SK-N-SH treated with all-trans-retinoic acid at 6 μM for 48 hours (cell line): ENCODE results near the gene CHST2.

Experiments
- ATAC-seq: fragments of 200-7000 bp; cut with Tn5 transposase; 3 replicates; pipeline ENCODE4 v1.9.1; 2020; ENCODE audit warnings: mild to moderate bottlenecking, moderate library complexity
- BACH2 ChIP-seq: fragments of 250-450 bp; sonication (Bioruptor Pico); IDR thresholded peaks from 2 replicates; pipeline ENCODE4 v1.9.0; 2021; ENCODE audit warnings: mild to moderate bottlenecking, borderline replicate concordance
- CSDC2 ChIP-seq: fragments of 250-450 bp; sonication (Bioruptor Pico); IDR thresholded peaks from 2 replicates; pipeline ENCODE4 v1.5.0; 2020; ENCODE audit warnings: mild to moderate bottlenecking, moderate library complexity
- GLIS3 ChIP-seq: fragments of 250-450 bp; sonication (Bioruptor Pico); IDR thresholded peaks from 2 replicates; pipeline ENCODE4 v1.5.0; 2020; ENCODE audit warnings: mild to moderate bottlenecking, moderate library complexity
- OSR1 ChIP-seq: fragments of 250-450 bp; sonication (Bioruptor Pico); IDR thresholded peaks from 2 replicates; pipeline ENCODE4 v1.8.0; 2022; ENCODE audit warnings: moderate library complexity, mild to moderate bottlenecking, inconsistent platforms
- PPARA ChIP-seq: fragments of 250-450 bp; sonication (Bioruptor Pico); IDR thresholded peaks from 2 replicates; pipeline ENCODE4 v1.5.0; 2020; ENCODE audit warnings: mild to moderate bottlenecking, borderline replicate concordance
- RARB ChIP-seq: fragments of 250-450 bp; sonication (Bioruptor Pico); IDR thresholded peaks from 2 replicates; pipeline ENCODE4 v1.8.0; 2021; ENCODE audit warnings: mild to moderate bottlenecking, moderate library complexity
- SNAI2 ChIP-seq: fragments of 250-450 bp; sonication (Bioruptor Pico); IDR thresholded peaks from 2 replicates; pipeline ENCODE4 v1.5.0; 2020; ENCODE audit warnings: mild to moderate bottlenecking, moderate library complexity
- TCF4 ChIP-seq: fragments of 250-450 bp; sonication (Bioruptor Pico); IDR thresholded peaks from 2 replicates; pipeline ENCODE4 v1.8.0; 2021; ENCODE audit warnings: mild to moderate bottlenecking, moderate library complexity, borderline replicate concordance
- TOX ChIP-seq: fragments of 250-450 bp; sonication (Bioruptor Pico); IDR thresholded peaks from 2 replicates; pipeline ENCODE4 v1.8.0; 2021; ENCODE audit warnings: mild to moderate bottlenecking, moderate library complexity, borderline replicate concordance
- ZC3H10 ChIP-seq: fragments of 250-450 bp; sonication (Bioruptor Pico); IDR thresholded peaks from 2 replicates; pipeline ENCODE4 v1.5.1; 2021; ENCODE audit warnings: mild to moderate bottlenecking, moderate library complexity
- ZFP3 ChIP-seq: fragments of 250-450 bp; sonication (Bioruptor Pico); IDR thresholded peaks from 2 replicates; pipeline ENCODE4 v1.5.0; 2020; ENCODE audit warnings: mild to moderate bottlenecking, moderate library complexity
- ZFP30 ChIP-seq: fragments of 450-650 bp; formaldehyde crosslinking; IDR thresholded peaks from 2 replicates; pipeline ENCODE4 v1.5.0; 2022; ENCODE audit warnings: mild to moderate bottlenecking, moderate library complexity
- ZNF565 ChIP-seq: fragments of 450-650 bp; formaldehyde crosslinking; conservative IDR thresholded peaks from 2 replicates; pipeline ENCODE4 v1.5.0; 2020; ENCODE audit warnings: low read depth, mild to moderate bottlenecking, moderate library complexity
- ZNF70 ChIP-seq: fragments of 450-650 bp; formaldehyde crosslinking; IDR thresholded peaks from 2 replicates; pipeline ENCODE4 v1.5.0; 2020; ENCODE audit warnings: mild to moderate bottlenecking, moderate library complexity
- ZNF8 ChIP-seq: fragments of 450-650 bp; formaldehyde crosslinking; IDR thresholded peaks from 2 replicates; pipeline ENCODE4 v1.5.0; 2020; ENCODE audit warnings: mild to moderate bottlenecking, moderate library complexity
- TF ChIP-seq, protein P1 (sequence below): fragments of 250-450 bp; sonication (Bioruptor Pico); IDR thresholded peaks from 2 replicates; pipeline ENCODE4 v1.8.0; 2021; ENCODE audit warnings: low read depth, mild to moderate bottlenecking, moderate library complexity, borderline replicate concordance
- TF ChIP-seq, protein P2 (sequence below): fragments of 250-450 bp; sonication (Bioruptor Pico); IDR thresholded peaks from 2 replicates; pipeline ENCODE4 v1.5.1; 2020; ENCODE audit warnings: low read depth, mild to moderate bottlenecking, moderate library complexity
- TF ChIP-seq, protein P3 (sequence below): fragments of 250-450 bp; sonication (Bioruptor Pico); IDR thresholded peaks from 2 replicates; pipeline ENCODE4 v1.5.1; 2021; ENCODE audit warnings: mild to moderate bottlenecking, moderate library complexity
- TF ChIP-seq, protein P4 (sequence below): fragments of 250-450 bp; sonication (Bioruptor Pico); IDR thresholded peaks from 2 replicates; pipeline ENCODE4 v1.8.0; 2020; ENCODE audit warnings: mild to moderate bottlenecking, moderate library complexity, borderline replicate concordance
- TF ChIP-seq, protein P5 (sequence below): fragments of 250-450 bp; sonication (Bioruptor Pico); IDR thresholded peaks from 2 replicates; pipeline ENCODE4 v1.5.0; 2020; ENCODE audit warnings: mild to moderate bottlenecking, moderate library complexity

CHST2 gene

DNA sequence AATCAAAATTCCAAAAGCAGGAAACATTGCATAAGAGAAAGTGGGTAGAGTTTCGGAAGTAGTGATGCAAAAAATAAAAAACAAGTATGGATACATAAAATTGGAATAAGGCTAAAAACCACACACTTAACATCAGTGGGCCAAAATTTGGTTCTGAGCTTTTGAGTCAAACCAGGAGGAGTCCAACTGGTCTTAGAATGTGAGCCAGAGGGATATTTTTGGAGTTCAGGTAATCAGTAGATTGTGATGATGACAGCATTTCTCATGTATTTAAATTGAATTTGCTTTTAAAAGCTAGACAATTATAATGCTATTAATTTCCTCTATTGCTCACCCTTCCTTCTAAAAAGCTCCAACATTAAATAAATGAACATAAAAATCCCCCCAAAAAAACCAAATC lies 38.2 kb upstream of the CHST2 start:
- ATAC-seq, result no peak
- no peak for TF ChIP-seq ZNF8 (CRISPR knock-in tag)

DNA sequence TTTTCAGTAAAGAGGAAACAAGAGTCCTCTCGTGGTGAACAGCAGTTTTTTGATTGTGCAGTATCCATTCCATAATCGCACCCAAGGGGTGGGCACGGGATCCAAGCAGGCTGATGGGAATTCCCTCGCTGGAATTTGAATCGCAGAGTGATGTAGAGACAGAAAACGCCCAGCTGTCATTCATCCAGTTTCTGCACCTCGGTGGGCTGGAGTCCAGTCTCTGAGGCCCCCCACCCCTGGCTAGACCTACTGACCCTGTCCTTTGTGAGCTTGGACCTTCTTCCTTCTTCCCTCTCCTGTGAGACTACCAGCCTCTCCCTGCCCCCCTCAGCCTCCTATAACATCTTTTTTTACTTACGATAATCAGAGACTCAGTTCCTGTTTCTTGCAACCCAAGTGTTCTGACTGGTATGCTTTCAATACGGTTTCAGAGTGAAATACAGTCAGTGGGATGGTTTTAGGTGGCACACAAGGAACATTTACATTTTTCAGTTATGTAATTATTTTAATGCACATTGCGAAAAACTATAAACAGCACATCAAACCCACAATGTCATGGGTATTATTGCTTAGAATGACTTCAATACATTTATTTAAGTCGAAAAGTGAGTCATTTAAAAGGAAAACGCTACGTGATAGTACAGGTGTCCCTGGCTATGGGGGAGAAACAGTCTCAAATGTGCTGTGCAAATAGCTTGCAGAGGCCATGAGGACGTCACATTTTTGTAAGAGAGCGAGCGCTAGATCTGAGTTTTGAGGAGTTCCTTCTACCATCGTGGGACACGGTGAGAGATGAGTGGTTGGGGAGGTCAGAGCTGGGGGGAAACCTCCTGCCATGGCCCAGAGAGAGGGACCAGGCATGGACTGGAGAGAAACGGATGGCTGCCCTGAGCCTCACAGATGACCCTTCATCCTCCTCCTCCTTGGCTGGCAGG lies 37.5 kb upstream of the CHST2 start:
- no peak for TF ChIP-seq BACH2 (CRISPR knock-in tag)
- TF ChIP-seq ZC3H10, result no peak
- TF ChIP-seq OSR1 (CRISPR knock-in tag), result no peak
- no peak for TF ChIP-seq ZNF8 (CRISPR knock-in tag)
- no peak for TF ChIP-seq TCF4
- TF ChIP-seq RARB, result no peak
- no peak for ATAC-seq

DNA sequence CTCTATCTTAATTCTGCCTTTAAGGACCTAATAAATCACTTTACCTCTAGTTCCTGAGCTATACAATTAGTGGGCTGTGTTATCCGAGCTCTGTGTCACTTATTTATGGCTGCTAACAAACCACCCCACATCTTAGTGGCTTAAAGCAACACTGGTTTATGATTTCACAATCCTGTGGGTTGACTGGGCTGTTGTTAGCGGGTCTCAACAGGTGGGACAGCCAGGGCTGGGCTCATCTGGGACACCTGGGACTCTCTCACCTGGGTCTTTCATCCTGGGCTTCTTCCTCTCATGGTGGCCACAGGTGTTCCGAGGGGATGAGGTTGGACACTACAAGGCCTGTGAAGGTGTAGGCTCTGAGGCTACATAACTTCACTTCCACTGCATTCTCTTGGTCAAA lies 35.8 kb upstream of the CHST2 start:
- TF ChIP-seq OSR1 (CRISPR knock-in tag) (no peak), BACH2 (CRISPR knock-in tag) (no peak), SNAI2 (CRISPR knock-in tag) (no peak), PPARA (CRISPR knock-in tag) (no peak)
- TF ChIP-seq, protein P1, sequence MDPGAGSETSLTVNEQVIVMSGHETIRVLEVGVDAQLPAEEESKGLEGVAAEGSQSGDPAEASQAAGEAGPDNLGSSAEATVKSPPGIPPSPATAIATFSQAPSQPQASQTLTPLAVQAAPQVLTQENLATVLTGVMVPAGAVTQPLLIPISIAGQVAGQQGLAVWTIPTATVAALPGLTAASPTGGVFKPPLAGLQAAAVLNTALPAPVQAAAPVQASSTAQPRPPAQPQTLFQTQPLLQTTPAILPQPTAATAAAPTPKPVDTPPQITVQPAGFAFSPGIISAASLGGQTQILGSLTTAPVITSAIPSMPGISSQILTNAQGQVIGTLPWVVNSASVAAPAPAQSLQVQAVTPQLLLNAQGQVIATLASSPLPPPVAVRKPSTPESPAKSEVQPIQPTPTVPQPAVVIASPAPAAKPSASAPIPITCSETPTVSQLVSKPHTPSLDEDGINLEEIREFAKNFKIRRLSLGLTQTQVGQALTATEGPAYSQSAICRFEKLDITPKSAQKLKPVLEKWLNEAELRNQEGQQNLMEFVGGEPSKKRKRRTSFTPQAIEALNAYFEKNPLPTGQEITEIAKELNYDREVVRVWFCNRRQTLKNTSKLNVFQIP, result no peak
- no peak for ATAC-seq

DNA sequence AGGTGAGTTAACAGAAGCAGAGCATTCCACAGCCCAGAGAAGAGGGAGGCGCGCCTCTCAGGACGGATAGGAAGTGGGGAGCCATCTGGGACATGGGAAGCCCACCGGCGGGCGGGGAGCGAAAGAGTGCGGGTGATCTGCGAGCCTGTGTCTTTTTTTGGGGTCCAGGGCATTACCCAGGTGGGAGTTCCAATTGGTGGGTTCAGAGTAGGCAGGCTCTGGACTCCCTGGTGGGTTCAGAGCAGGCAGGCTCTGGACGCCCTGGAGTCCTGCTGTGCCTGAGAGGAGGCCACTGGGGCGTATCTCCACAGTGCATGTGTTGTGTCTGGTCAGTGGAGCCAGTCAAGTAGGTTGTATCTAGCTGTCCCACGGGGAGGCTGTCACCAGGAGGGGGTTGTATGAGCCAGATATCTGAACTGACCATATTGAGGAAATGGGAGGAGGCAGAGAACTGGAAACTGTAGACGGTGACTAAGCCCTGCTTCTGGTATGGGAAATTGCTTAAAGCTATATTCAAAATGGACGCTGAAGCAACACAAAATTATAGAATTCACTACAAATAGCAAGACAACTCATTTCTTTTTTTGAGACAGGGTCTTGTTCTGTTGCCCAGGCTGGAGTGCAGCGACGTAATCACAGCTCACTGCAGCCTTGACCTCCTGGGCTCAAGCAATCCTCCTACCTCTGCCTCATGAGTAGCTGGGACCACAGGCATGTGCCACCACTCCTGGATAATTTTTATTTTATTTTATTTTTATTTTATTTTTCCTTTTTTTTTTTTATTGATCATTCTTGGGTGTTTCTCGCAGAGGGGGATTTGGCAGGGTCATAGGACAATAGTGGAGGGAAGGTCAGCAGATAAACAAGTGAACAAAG lies 34.5 kb upstream of the CHST2 start:
- TF ChIP-seq, protein P1, result no peak
- peak; percentile 59 for ATAC-seq

DNA sequence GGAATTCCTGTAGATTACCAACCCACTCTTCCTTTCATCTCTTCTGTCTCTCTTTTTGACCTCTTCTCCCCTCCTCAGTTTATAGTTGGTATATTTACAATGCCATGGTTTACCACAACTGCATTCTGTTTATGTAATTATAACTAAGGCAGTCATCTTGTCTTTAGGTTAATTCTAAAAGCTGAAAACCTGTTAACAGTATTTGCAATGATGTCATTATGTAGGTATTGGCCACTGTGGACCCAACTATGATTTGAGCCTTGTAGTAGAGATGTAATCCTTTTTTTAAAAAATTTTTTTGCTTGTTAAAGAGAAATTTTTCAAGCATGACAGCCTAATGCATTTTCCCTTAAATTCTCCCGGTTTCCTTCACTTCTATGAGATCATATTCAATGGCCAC lies 30.7 kb upstream of the CHST2 start:
- ATAC-seq, result no peak
- TF ChIP-seq, protein P2, sequence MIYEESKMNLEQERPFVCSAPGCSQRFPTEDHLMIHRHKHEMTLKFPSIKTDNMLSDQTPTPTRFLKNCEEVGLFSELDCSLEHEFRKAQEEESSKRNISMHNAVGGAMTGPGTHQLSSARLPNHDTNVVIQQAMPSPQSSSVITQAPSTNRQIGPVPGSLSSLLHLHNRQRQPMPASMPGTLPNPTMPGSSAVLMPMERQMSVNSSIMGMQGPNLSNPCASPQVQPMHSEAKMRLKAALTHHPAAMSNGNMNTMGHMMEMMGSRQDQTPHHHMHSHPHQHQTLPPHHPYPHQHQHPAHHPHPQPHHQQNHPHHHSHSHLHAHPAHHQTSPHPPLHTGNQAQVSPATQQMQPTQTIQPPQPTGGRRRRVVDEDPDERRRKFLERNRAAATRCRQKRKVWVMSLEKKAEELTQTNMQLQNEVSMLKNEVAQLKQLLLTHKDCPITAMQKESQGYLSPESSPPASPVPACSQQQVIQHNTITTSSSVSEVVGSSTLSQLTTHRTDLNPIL (CRISPR knock-in tag), result no peak
- TF ChIP-seq, protein P3, sequence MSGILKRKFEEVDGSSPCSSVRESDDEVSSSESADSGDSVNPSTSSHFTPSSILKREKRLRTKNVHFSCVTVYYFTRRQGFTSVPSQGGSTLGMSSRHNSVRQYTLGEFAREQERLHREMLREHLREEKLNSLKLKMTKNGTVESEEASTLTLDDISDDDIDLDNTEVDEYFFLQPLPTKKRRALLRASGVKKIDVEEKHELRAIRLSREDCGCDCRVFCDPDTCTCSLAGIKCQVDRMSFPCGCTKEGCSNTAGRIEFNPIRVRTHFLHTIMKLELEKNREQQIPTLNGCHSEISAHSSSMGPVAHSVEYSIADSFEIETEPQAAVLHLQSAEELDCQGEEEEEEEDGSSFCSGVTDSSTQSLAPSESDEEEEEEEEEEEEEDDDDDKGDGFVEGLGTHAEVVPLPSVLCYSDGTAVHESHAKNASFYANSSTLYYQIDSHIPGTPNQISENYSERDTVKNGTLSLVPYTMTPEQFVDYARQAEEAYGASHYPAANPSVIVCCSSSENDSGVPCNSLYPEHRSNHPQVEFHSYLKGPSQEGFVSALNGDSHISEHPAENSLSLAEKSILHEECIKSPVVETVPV, result no peak
- TF ChIP-seq, protein P4, sequence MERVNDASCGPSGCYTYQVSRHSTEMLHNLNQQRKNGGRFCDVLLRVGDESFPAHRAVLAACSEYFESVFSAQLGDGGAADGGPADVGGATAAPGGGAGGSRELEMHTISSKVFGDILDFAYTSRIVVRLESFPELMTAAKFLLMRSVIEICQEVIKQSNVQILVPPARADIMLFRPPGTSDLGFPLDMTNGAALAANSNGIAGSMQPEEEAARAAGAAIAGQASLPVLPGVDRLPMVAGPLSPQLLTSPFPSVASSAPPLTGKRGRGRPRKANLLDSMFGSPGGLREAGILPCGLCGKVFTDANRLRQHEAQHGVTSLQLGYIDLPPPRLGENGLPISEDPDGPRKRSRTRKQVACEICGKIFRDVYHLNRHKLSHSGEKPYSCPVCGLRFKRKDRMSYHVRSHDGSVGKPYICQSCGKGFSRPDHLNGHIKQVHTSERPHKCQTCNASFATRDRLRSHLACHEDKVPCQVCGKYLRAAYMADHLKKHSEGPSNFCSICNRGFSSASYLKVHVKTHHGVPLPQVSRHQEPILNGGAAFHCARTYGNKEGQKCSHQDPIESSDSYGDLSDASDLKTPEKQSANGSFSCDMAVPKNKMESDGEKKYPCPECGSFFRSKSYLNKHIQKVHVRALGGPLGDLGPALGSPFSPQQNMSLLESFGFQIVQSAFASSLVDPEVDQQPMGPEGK (CRISPR knock-in tag), result no peak
- TF ChIP-seq ZNF8 (CRISPR knock-in tag) (no peak), ZNF565 (no peak), TOX (CRISPR knock-in tag) (no peak), RARB (no peak), PPARA (CRISPR knock-in tag) (no peak), ZC3H10 (no peak), ZFP3 (CRISPR knock-in tag) (no peak), TCF4 (no peak), ZNF70 (no peak), GLIS3 (CRISPR knock-in tag) (no peak), ZFP30 (no peak), SNAI2 (CRISPR knock-in tag) (no peak), CSDC2 (CRISPR knock-in tag) (no peak)
- TF ChIP-seq, protein P5, sequence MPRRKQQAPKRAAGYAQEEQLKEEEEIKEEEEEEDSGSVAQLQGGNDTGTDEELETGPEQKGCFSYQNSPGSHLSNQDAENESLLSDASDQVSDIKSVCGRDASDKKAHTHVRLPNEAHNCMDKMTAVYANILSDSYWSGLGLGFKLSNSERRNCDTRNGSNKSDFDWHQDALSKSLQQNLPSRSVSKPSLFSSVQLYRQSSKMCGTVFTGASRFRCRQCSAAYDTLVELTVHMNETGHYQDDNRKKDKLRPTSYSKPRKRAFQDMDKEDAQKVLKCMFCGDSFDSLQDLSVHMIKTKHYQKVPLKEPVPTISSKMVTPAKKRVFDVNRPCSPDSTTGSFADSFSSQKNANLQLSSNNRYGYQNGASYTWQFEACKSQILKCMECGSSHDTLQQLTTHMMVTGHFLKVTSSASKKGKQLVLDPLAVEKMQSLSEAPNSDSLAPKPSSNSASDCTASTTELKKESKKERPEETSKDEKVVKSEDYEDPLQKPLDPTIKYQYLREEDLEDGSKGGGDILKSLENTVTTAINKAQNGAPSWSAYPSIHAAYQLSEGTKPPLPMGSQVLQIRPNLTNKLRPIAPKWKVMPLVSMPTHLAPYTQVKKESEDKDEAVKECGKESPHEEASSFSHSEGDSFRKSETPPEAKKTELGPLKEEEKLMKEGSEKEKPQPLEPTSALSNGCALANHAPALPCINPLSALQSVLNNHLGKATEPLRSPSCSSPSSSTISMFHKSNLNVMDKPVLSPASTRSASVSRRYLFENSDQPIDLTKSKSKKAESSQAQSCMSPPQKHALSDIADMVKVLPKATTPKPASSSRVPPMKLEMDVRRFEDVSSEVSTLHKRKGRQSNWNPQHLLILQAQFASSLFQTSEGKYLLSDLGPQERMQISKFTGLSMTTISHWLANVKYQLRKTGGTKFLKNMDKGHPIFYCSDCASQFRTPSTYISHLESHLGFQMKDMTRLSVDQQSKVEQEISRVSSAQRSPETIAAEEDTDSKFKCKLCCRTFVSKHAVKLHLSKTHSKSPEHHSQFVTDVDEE (CRISPR knock-in tag), result no peak
